WTC11 (cell line): ENCODE measurements around the gene TMEM135. TPM values are rescaled to one million over a fixed set of nuclear protein-coding genes. Genes with fewer than 3 reads are reported as not detected.

Experiments used
- ATAC-seq: fragments of 200-7000 bp; cut with Tn5 transposase; 2 replicates; pipeline ENCODE4 v1.10.0; 2021; ENCODE audit warnings: mild to moderate bottlenecking, moderate library complexity
- CTCF ChIA-PET: fragments of 300-600 bp; sonication (Branson Sonifier 250); formaldehyde crosslinking; loops from one replicate; lab custom pipeline; 2021; ENCODE audit warnings: antibody characterized with exemption; lab: Charles Lee
- POLR2A ChIA-PET: fragments of 350-600 bp; sonication (Branson Sonifier 250); formaldehyde crosslinking; loops from one replicate; lab custom pipeline; 2021; ENCODE audit warnings: antibody characterized with exemption; lab: Charles Lee
- DNase-seq: peaks from one replicate; pipeline ENCODE4 v3.0.0; 2021; ENCODE audit warnings: low spot score
- H3K27ac Mint-ChIP-seq: 2 replicates; pipeline ENCODE4 v1.8.0; 2021; ENCODE audit warnings: mixed read lengths
- H3K27me3 Mint-ChIP-seq: 2 replicates; pipeline ENCODE4 v1.8.0; 2021; ENCODE audit warnings: low read depth, mild to moderate bottlenecking, moderate library complexity, mixed read lengths
- H3K36me3 Mint-ChIP-seq: 2 replicates; pipeline ENCODE4 v1.8.0; 2021; ENCODE audit warnings: mixed read lengths
- H3K4me1 Mint-ChIP-seq: 2 replicates; pipeline ENCODE4 v1.8.0; 2022; ENCODE audit warnings: mixed read lengths
- H3K4me3 Mint-ChIP-seq: 2 replicates; pipeline ENCODE4 v1.8.0; 2021; ENCODE audit warnings: mild to moderate bottlenecking, moderate library complexity, mixed read lengths
- H3K9me3 Mint-ChIP-seq: 2 replicates; pipeline ENCODE4 v1.8.0; 2021; ENCODE audit warnings: mixed read lengths
- AFF4 ChIP-seq: sonication (generic); formaldehyde crosslinking; IDR thresholded peaks from 2 replicates; pipeline ENCODE4 v1.8.1; 2023; ENCODE audit warnings: mild to moderate bottlenecking, missing genetic modification reagents, borderline replicate concordance
- ARID4B ChIP-seq: sonication (generic); formaldehyde crosslinking; IDR thresholded peaks from 2 replicates; pipeline ENCODE4 v1.8.0; 2023; ENCODE audit warnings: missing genetic modification reagents, mild to moderate bottlenecking, borderline replicate concordance
- CREB1 ChIP-seq: sonication (generic); formaldehyde crosslinking; IDR thresholded peaks from 2 replicates; pipeline ENCODE4 v1.8.0; 2023; ENCODE audit warnings: mild to moderate bottlenecking, missing genetic modification reagents
- ELF4 ChIP-seq: sonication (generic); formaldehyde crosslinking; IDR thresholded peaks from 2 replicates; pipeline ENCODE4 v1.8.1; 2022; ENCODE audit warnings: low read depth, mild to moderate bottlenecking, moderate library complexity, missing genetic modification reagents
- FOXP4 ChIP-seq: sonication (generic); formaldehyde crosslinking; IDR thresholded peaks from 2 replicates; pipeline ENCODE4 v1.8.0; 2022; ENCODE audit warnings: mild to moderate bottlenecking, missing genetic modification reagents
- JAZF1 ChIP-seq: fragments of 250-450 bp; sonication (Bioruptor Pico); IDR thresholded peaks from 2 replicates; pipeline ENCODE4 v1.9.0; 2021; ENCODE audit warnings: moderate library complexity, mild to moderate bottlenecking, inconsistent platforms
- MAX ChIP-seq: sonication (generic); formaldehyde crosslinking; IDR thresholded peaks from 2 replicates; pipeline ENCODE4 v1.8.0; 2022; ENCODE audit warnings: mild to moderate bottlenecking, missing genetic modification reagents
- MYBL2 ChIP-seq: sonication (generic); formaldehyde crosslinking; IDR thresholded peaks from 2 replicates; pipeline ENCODE4 v1.8.1; 2023; ENCODE audit warnings: mild to moderate bottlenecking, moderate library complexity, missing genetic modification reagents
- NR1H2 ChIP-seq: sonication (generic); formaldehyde crosslinking; IDR thresholded peaks from 2 replicates; pipeline ENCODE4 v1.9.0; 2021; ENCODE audit warnings: mild to moderate bottlenecking, moderate library complexity, missing genetic modification reagents
- NR3C1 ChIP-seq: sonication (generic); formaldehyde crosslinking; conservative IDR thresholded peaks from 2 replicates; pipeline ENCODE4 v1.8.1; 2023; ENCODE audit warnings: low read depth, mild to moderate bottlenecking, missing genetic modification reagents
- PREB ChIP-seq: sonication (generic); formaldehyde crosslinking; IDR thresholded peaks from 2 replicates; pipeline ENCODE4 v1.8.1; 2022; ENCODE audit warnings: mild to moderate bottlenecking, missing genetic modification reagents, moderate library complexity, borderline replicate concordance
- RORB ChIP-seq: fragments of 250-450 bp; sonication (Bioruptor Pico); IDR thresholded peaks from 2 replicates; pipeline ENCODE4 v1.9.0; 2021; ENCODE audit warnings: mild to moderate bottlenecking
- ZBTB21 ChIP-seq: sonication (generic); formaldehyde crosslinking; IDR thresholded peaks from 2 replicates; pipeline ENCODE4 v1.8.1; 2023; ENCODE audit warnings: mild to moderate bottlenecking, missing genetic modification reagents, borderline replicate concordance
- ZNF281 ChIP-seq: sonication (generic); formaldehyde crosslinking; IDR thresholded peaks from 2 replicates; pipeline ENCODE4 v1.8.0; 2023; ENCODE audit warnings: mild to moderate bottlenecking, missing genetic modification reagents
- ZNF416 ChIP-seq: fragments of 250-450 bp; sonication (Bioruptor Pico); IDR thresholded peaks from 2 replicates; pipeline ENCODE4 v1.9.0; 2021; ENCODE audit warnings: mild to moderate bottlenecking, inconsistent platforms
- ZNF532 ChIP-seq: fragments of 250-450 bp; sonication (Bioruptor Pico); IDR thresholded peaks from 2 replicates; pipeline ENCODE4 v1.9.0; 2021; ENCODE audit warnings: mild to moderate bottlenecking, borderline replicate concordance
- total RNA-seq: library from RNA; stranded (reverse); gene quantifications from 3 replicates; pipeline ENCODE4 v1.2.3, GENCODE V29; 2021

Gene TMEM135
- total RNA-seq, 1 experiment from 2014 or later: 35.8 TPM

- DNase-seq (no peak), ATAC-seq (no peak)
- Mint-ChIP-seq H3K4me1 (peaks cover 17% of the 10 kb centered on the region), H3K27me3 (no peaks in the 10 kb centered on the region), H3K9me3 (no peaks in the 10 kb centered on the region), H3K36me3 (no peaks in the 10 kb centered on the region), H3K27ac (peak overlapping the region; percentile 63), H3K4me3 (no peak overlapping the region)
- TF ChIP-seq ARID4B (CRISPR knock-in tag): no peak
- TF ChIP-seq ZNF416 (CRISPR knock-in tag): no peak
- no peak for TF ChIP-seq JAZF1 (CRISPR knock-in tag)
- no peak for TF ChIP-seq NR1H2
- TF ChIP-seq AFF4 (CRISPR knock-in tag): no peak
- no peak for TF ChIP-seq MAX (CRISPR knock-in tag)
- no peak for TF ChIP-seq NR3C1 (CRISPR knock-in tag)
- no peak for TF ChIP-seq ZBTB21 (CRISPR knock-in tag)
- TF ChIP-seq RORB: no peak
- TF ChIP-seq PREB (CRISPR knock-in tag): no peak
- no peak for TF ChIP-seq MYBL2 (CRISPR knock-in tag)
- TF ChIP-seq CREB1 (CRISPR knock-in tag): no peak
- no peak for TF ChIP-seq FOXP4
- TF ChIP-seq ELF4 (CRISPR knock-in tag): no peak
- TF ChIP-seq ZNF281 (CRISPR knock-in tag): no peak
- TF ChIP-seq ZNF532: no peak
- POLR2A ChIA-PET: no interaction called here
- CTCF ChIA-PET: no interaction called here
Measured at GRCh38 chr11:87059596-87060390, 22.1 kb downstream of the TMEM135 start.
